HepG2 (cell line): ENCODE data around the gene TSEN54. TPM values are rescaled to one million over a fixed set of nuclear protein-coding genes. Genes with fewer than 3 reads are reported as not detected.

Experiments used
- CSRNP1 ChIP-seq: sonication (generic); formaldehyde crosslinking; IDR thresholded peaks from 2 replicates; pipeline ENCODE4 v1.8.1; 2023; ENCODE audit warnings: mild to moderate bottlenecking, missing genetic modification reagents
- DZIP1 ChIP-seq: sonication (generic); formaldehyde crosslinking; IDR thresholded peaks from 2 replicates; pipeline ENCODE4 v1.5.0; 2020; ENCODE audit warnings: mild to moderate bottlenecking, missing genetic modification reagents
- E2F2 ChIP-seq: sonication (generic); formaldehyde crosslinking; IDR thresholded peaks from 2 replicates; pipeline ENCODE4 v1.4.0; 2020; ENCODE audit warnings: missing genetic modification reagents, borderline replicate concordance
- GPBP1L1 ChIP-seq: sonication (generic); formaldehyde crosslinking; IDR thresholded peaks from 2 replicates; pipeline ENCODE4 v1.5.0; 2020; ENCODE audit warnings: mild to moderate bottlenecking, missing genetic modification reagents
- PAXIP1 ChIP-seq: sonication (generic); formaldehyde crosslinking; conservative IDR thresholded peaks from 2 replicates; pipeline ENCODE4 v1.4.0; 2020; ENCODE audit warnings: mild to moderate bottlenecking, missing genetic modification reagents, moderate library complexity
- TEAD2 ChIP-seq: sonication (generic); formaldehyde crosslinking; IDR thresholded peaks from 2 replicates; pipeline ENCODE4 v1.9.0; 2021; ENCODE audit warnings: missing genetic modification reagents
- ZNF17 ChIP-seq: sonication (generic); formaldehyde crosslinking; IDR thresholded peaks from 2 replicates; pipeline ENCODE4 v1.5.0; 2020; ENCODE audit warnings: mild to moderate bottlenecking, missing genetic modification reagents
- ZNF414 ChIP-seq: sonication (generic); formaldehyde crosslinking; IDR thresholded peaks from 2 replicates; pipeline ENCODE4 v1.5.0; 2020; ENCODE audit warnings: missing genetic modification reagents
- ZNF609 ChIP-seq: sonication (generic); formaldehyde crosslinking; IDR thresholded peaks from 2 replicates; pipeline ENCODE4 v1.4.0; 2020; ENCODE audit warnings: mild to moderate bottlenecking, missing genetic modification reagents, borderline replicate concordance
- ZNF652 ChIP-seq: IDR thresholded peaks from 2 replicates; pipeline ENCODE4 v1.6.1; 2016; ENCODE audit warnings: low read depth, borderline replicate concordance
- polyA plus RNA-seq, 8 experiments: library from polyadenylated mRNA; depleted of rRNA in 3 of 8; stranded (reverse) in 7 of 8; unstranded in 1 of 8; fragments of >200 nt; fragmentation: Illumina TruSeq in 4 of 8; extraction: Trizol in 4 of 8; gene quantifications; 2 replicates each; pipeline versions ENCODE4 v1.2.1 to v1.2.3, GENCODE V29; 2011 to 2016; ENCODE audit warnings: low read depth in 4 of 8, missing spikeins in 1 of 8, mixed read lengths in 1 of 8; ENCODE audit not compliant: insufficient read depth in 1 of 8
- total RNA-seq, 5 experiments: library from RNA; depleted of rRNA; stranded (reverse); fragments of >200 nt; fragmentation: Illumina TruSeq; extraction: Trizol; gene quantifications; 2 replicates each; pipeline ENCODE4 v1.2.3, GENCODE V29; 2016; ENCODE audit warnings: low read depth in 1 of 5

The TSEN54 gene
- total and polyA plus RNA-seq, 2 of the 13 experiments (the other 11 are each of a cell fraction or from before 2014, with no cell fraction given): 62.9 to 63.3 TPM

- TF ChIP-seq E2F2 (CRISPR knock-in tag): peak; percentile 45; the same call in 1 of the 2 replicates
- no peak for TF ChIP-seq GPBP1L1 (CRISPR knock-in tag)
- no peak for TF ChIP-seq ZNF652 (CRISPR knock-in tag)
- TF ChIP-seq DZIP1 (CRISPR knock-in tag): peak; percentile 86; the same call in 1 of the 2 replicates
- peak; percentile 54 for TF ChIP-seq PAXIP1 (CRISPR knock-in tag)
- no peak for TF ChIP-seq ZNF17
- TF ChIP-seq TEAD2: peak; percentile 92
- peak; percentile 99; the same call in 1 of the 2 replicates for TF ChIP-seq ZNF414 (CRISPR knock-in tag)
- TF ChIP-seq CSRNP1 (CRISPR knock-in tag): peak; percentile 62; the same call in 1 of the 2 replicates
- peak; percentile 49 for TF ChIP-seq ZNF609 (CRISPR knock-in tag)
Measured at GRCh38 chr17:75515496-75516254, 653 bp upstream of the TSEN54 start, which contains the start of gene CASKIN2 (continued).
